Pancreas (tissue), 10 donors: ENCODE data around the gene NPIPA8. TPM values are rescaled to one million over a fixed set of nuclear protein-coding genes. Genes with fewer than 3 reads are reported as not detected.
"Not testable (repeated sequence)": the region's sequence is repeated elsewhere in the genome, so short reads cannot be mapped to it uniquely, and the experiment has no call there.

Source experiments
- ATAC-seq, 4 donors: fragments of 200-7000 bp; cut with Tn5 transposase; one replicate each; pipeline versions ENCODE4 v1.8.0 to v1.9.1; 2020; ENCODE audit warnings: mild to moderate bottlenecking in 4 of 4, moderate library complexity in 4 of 4
- DNase-seq, 6 donors: peaks; one replicate each; pipeline ENCODE4 v3.0.0-alpha.2; 2020
- FAIRE-seq: peaks from 2 replicates; lab custom pipeline; 2012; peaks lifted over from hg19 to GRCh38; lab: Jason Lieb, UNC
- H3K27ac ChIP-seq, 4 donors: fragments of 200-600 bp; sonication (generic); 1 replicate in 3 of 4; 2 replicates in 1 of 4; pipeline versions ENCODE4 v1.5.0 to v1.8.0; 2020
- H3K27me3 ChIP-seq, 4 donors: fragments of 200-600 bp; one replicate each; pipeline ENCODE4 v1.8.0; 2021
- H3K36me3 ChIP-seq, 3 donors: fragments of 200-600 bp; sonication (generic) in 1 of 3; one replicate each; pipeline versions ENCODE4 v1.5.0 to v1.8.0; 2020 to 2021
- H3K4me1 ChIP-seq, 3 donors: fragments of 200-600 bp; one replicate each; pipeline ENCODE4 v1.8.0; 2021
- H3K4me3 ChIP-seq, 4 donors: fragments of 200-600 bp; sonication (generic) in 2 of 4; one replicate each; pipeline versions ENCODE4 v1.5.0 to v1.8.0; 2020 to 2021
- H3K9me3 ChIP-seq, 4 donors: fragments of 200-600 bp; one replicate each; pipeline ENCODE4 v1.8.0; 2021
- WGBS, 2 donors: extraction: QIAGEN DNeasy Blood & Tissue Kit; methylation state at CpG; one replicate each; pipeline ENCODE4 v1.1.7; 2013; 5-methylcytosine and 5-hydroxymethylcytosine counted together
- intact Hi-C, 3 donors: fragments of 100-400 bp; cut with DNase I; formaldehyde crosslinking; loops; one replicate each; pipeline versions ENCODE4 v1.11.1 to v1.14.2; 2022
- microRNA-seq, 2 donors: library from miRNA; unstranded; fragments of <30 nt; microRNA quantifications; one replicate each; pipeline versions ENCODE4 to v1.1.0, GENCODE V29; 2019 to 2020
- polyA plus RNA-seq, 2 donors: library from polyadenylated mRNA; stranded (reverse); fragments of 200-250 nt; gene quantifications; one replicate each; pipeline ENCODE4 v1.2.3, GENCODE V29; 2013
- total RNA-seq, 6 donors: library from RNA; stranded (reverse); fragmentation: NEBNext Ultra II Directional in 4 of 6; extraction: Animal tissue kit (Norgen Biotek cat#: 25700) in 4 of 6; gene quantifications; one replicate each; pipeline versions ENCODE4 v1.2.1 to v1.2.4, GENCODE V29; 2021 to 2023
- donor health status: healthy with polysubstance abuse.
- donor health status: DM: no; HTN: no; CAD: no; lungs with moderate emphysema.
- donor health status: DM: no; HTN: no; CAD: no.
- donor health status: control.
- donor health status: control.
- donor health status: Bipolar disorder and iron deficiency.
- donor health status: DM: yes; HTN: yes; CAD: no.
- donor health status: DM: no; HTN: no; CAD: no.
- donor health status: DM: no; HTN: no; CAD: no.
- donor health status: DM: yes; HTN: yes; CAD: no.

Gene NPIPA8
- total and polyA plus RNA-seq, 8 donors = 0.55 to 27.9 (median 6.1) TPM; not detected in 2

GRCh38 chr16:18270171-18270570 lies 66.4 kb downstream of the NPIPA8 start:
- intact Hi-C loops, FAIRE-seq: not testable (repeated sequence)

More at GRCh38 chr16:18270171-18270570, 66.4 kb downstream of the NPIPA8 start:
- H3K9me3 ChIP-seq, H3K4me1 ChIP-seq, ATAC-seq, H3K4me3 ChIP-seq, H3K27ac ChIP-seq, H3K36me3 ChIP-seq, DNase-seq, H3K27me3 ChIP-seq: not testable (repeated sequence)
- 85 to 86% methylated on average over 2 of the region's 2 CpGs for WGBS, 2 donors

Small RNAs within 50 kb of the gene (microRNA-seq; reads per million reads assigned to microRNA genes)
- gene MIR6511A4 = 0 reads per million in 2 donors
- gene MIR6770-3 = 0 reads per million in 2 donors

Other genes with a start within 250 kb of the NPIPA8 start
- gene NOMO2, start 225.4 kb upstream of the NPIPA8 start, total RNA-seq = 100 to 1,000 TPM; 193 to 296 (median 209) TPM
- gene NOMO2, start 225.4 kb upstream of the NPIPA8 start, polyA plus RNA-seq = 100 to 1,000 TPM; 109 to 124 TPM